Left lung (tissue), 10 donors: ENCODE results near the gene ABCA1. TPM values are rescaled to one million over a fixed set of nuclear protein-coding genes. Genes with fewer than 3 reads are reported as not detected.
A peak's percentile ranks its signal among the peaks of the same experiment; 100 is the strongest.

Experiments used
- ATAC-seq: fragments of 200-7000 bp; cut with Tn5 transposase; one replicate; pipeline ENCODE4 v1.9.1; 2020; ENCODE audit warnings: moderate library complexity
- DNase-seq, 4 donors: peaks; one replicate each; pipeline ENCODE4 v3.0.0-alpha.2; 2013 to 2020
- H3K27ac ChIP-seq, 2 donors: fragments of 200-600 bp; sonication (generic) in 1 of 2; one replicate each; pipeline versions ENCODE4 v1.5.0 to v1.8.0; 2020 to 2021
- H3K27me3 ChIP-seq, 2 donors: fragments of 200-600 bp; sonication (generic) in 1 of 2; one replicate each; pipeline versions ENCODE4 v1.5.0 to v1.8.0; 2020 to 2021
- H3K36me3 ChIP-seq, 2 donors: fragments of 200-600 bp; sonication (generic) in 1 of 2; one replicate each; pipeline versions ENCODE4 v1.5.0 to v1.8.0; 2020 to 2021
- H3K4me1 ChIP-seq, 2 donors: fragments of 200-600 bp; one replicate each; pipeline ENCODE4 v1.8.0; 2021
- H3K4me3 ChIP-seq, 2 donors: fragments of 200-600 bp; sonication (generic) in 1 of 2; one replicate each; pipeline versions ENCODE4 v1.5.0 to v1.8.0; 2020 to 2021; ENCODE audit warnings: mild to moderate bottlenecking in 1 of 2
- H3K9me3 ChIP-seq, 2 donors: fragments of 200-600 bp; sonication (generic) in 1 of 2; one replicate each; pipeline versions ENCODE4 v1.5.0 to v1.8.0; 2020 to 2021
- CTCF ChIP-seq, 2 donors: fragments of 200-600 bp; sonication (generic) in 1 of 2; IDR thresholded peaks; one replicate each; pipeline versions ENCODE4 v1.5.0 to v1.8.0; 2021; ENCODE audit warnings: antibody characterized with exemption in 2 of 2
- intact Hi-C, 2 donors: fragments of 100-400 bp; cut with DNase I; formaldehyde crosslinking; loops; one replicate each; pipeline versions ENCODE4 v1.11.2 to v1.14.2; 2022
- polyA plus RNA-seq, 6 donors: library from polyadenylated mRNA; unstranded; fragments of 120-200 nt; gene quantifications; one replicate each; pipeline ENCODE4 v1.2.1, GENCODE V29; 2013; ENCODE audit not compliant: insufficient read length in 6 of 6
- total RNA-seq, 2 donors: library from RNA; stranded (reverse); fragmentation: NEBNext Ultra II Directional; extraction: Animal tissue kit (Norgen Biotek cat#: 25700); gene quantifications; one replicate each; pipeline ENCODE4 v1.2.1, GENCODE V29; 2021
- donor health status: DM: no; HTN: yes; CAD: no.
- donor health status: DM: no; HTN: no; CAD: no.

ABCA1 gene
- total and polyA plus RNA-seq, 8 donors, result 12.8 to 53.0 (median 18.2) TPM

GRCh38 chr9:104835161-104835560, 92.8 kb downstream of the ABCA1 start:
- Histone ChIP-seq H3K4me1 (peaks cover 6 to 34% of the 10 kb centered on the region in 2 donors), H3K27ac (no peak overlapping the region), H3K27me3 (no peaks in the 10 kb centered on the region), H3K36me3 (peaks cover 0 to 98% of the 10 kb centered on the region in 2 donors), H3K4me3 (no peak overlapping the region), H3K9me3 (no peaks in the 10 kb centered on the region)
- DNase-seq (peak in 1 of 4 donors; percentile 66), ATAC-seq (peak; percentile 76)
- intact Hi-C loops, result no loop called here
- TF ChIP-seq CTCF (IDR thresholded peaks at IDR 0.05), result no peak

GRCh38 chr9:104833696-104834095, 94.3 kb downstream of the ABCA1 start:
- H3K4me3 ChIP-seq, result no peak overlapping the region
- H3K27ac ChIP-seq, result no peak overlapping the region
- peaks cover 0 to 97% of the 10 kb centered on the region in 2 donors for H3K36me3 ChIP-seq
- intact Hi-C loops, result no loop called here
- ATAC-seq (no peak), DNase-seq (no peak)
- no peaks in the 10 kb centered on the region for H3K27me3 ChIP-seq
- H3K9me3 ChIP-seq, result no peaks in the 10 kb centered on the region
- TF ChIP-seq CTCF (IDR thresholded peaks at IDR 0.05), result no peak
- H3K4me1 ChIP-seq, result peaks cover 6 to 37% of the 10 kb centered on the region in 2 donors

GRCh38 chr9:104831681-104832080, 96.3 kb downstream of the ABCA1 start:
- DNase-seq (no peak), ATAC-seq (no peak)
- intact Hi-C loops, result no loop called here
- Histone ChIP-seq H3K4me3 (no peak overlapping the region), H3K9me3 (no peaks in the 10 kb centered on the region), H3K27ac (no peak overlapping the region), H3K36me3 (peaks cover 0 to 97% of the 10 kb centered on the region in 2 donors), H3K4me1 (peaks cover 6 to 31% of the 10 kb centered on the region in 2 donors), H3K27me3 (no peaks in the 10 kb centered on the region)
- no peak for TF ChIP-seq CTCF (IDR thresholded peaks at IDR 0.05)

GRCh38 chr9:104826911-104827310, 101.0 kb downstream of the ABCA1 start:
- no peak overlapping the region for H3K4me3 ChIP-seq
- peaks cover 0 to 10% of the 10 kb centered on the region in 2 donors for H3K4me1 ChIP-seq
- H3K27me3 ChIP-seq, result no peaks in the 10 kb centered on the region
- TF ChIP-seq CTCF (IDR thresholded peaks at IDR 0.05), result no peak
- intact Hi-C loops, result no loop called here
- ATAC-seq, result no peak
- H3K36me3 ChIP-seq, result peaks cover 0 to 98% of the 10 kb centered on the region in 2 donors
- no peak overlapping the region for H3K27ac ChIP-seq
- no peaks in the 10 kb centered on the region for H3K9me3 ChIP-seq
- DNase-seq, result no peak

- TF ChIP-seq CTCF (IDR thresholded peaks at IDR 0.05), result no peak
- peaks cover 0 to 10% of the 10 kb centered on the region in 2 donors for H3K4me1 ChIP-seq
- H3K27me3 ChIP-seq, result no peaks in the 10 kb centered on the region
- peaks cover 0 to 97% of the 10 kb centered on the region in 2 donors for H3K36me3 ChIP-seq
- DNase-seq, result no peak
- H3K9me3 ChIP-seq, result no peaks in the 10 kb centered on the region
- no peak for ATAC-seq
- no peak overlapping the region for H3K27ac ChIP-seq
- intact Hi-C loops, result no loop called here
- H3K4me3 ChIP-seq, result no peak overlapping the region
Measured at GRCh38 chr9:104826079-104826775, 101.7 kb downstream of the ABCA1 start.
